ENCODE measurements around the gene RBFOX2.
"Not testable (repeated sequence)": the region's sequence is repeated elsewhere in the genome, so short reads cannot be mapped to it uniquely, and the experiment has no call there.

Gene RBFOX2

GRCh38 chr22:36028646-36029405, at the start of gene RBFOX2:
TSS of gene RBFOX2 (minus strand) at chr22:36028824. CDS start at chr22:36028425, 399 bp downstream.
- peak within 1 kb of the TSS; percentile 65 for H3K4me3 ChIP-seq (replicated peaks; ENCODE audit: low read depth, low read length)
- H3K36me3 ChIP-seq (ENCODE audit: control insufficient read depth, insufficient read depth, low read length), result no peaks in the 10 kb centered on the region
- no peaks in the 10 kb centered on the region for H3K27me3 ChIP-seq (replicated peaks; ENCODE audit: control insufficient read depth, insufficient read depth, low read length)
- DNase-seq (ENCODE audit: extremely low read depth, insufficient read length), result peak; percentile 47
- no peak for TF ChIP-seq CTCF (IDR thresholded peaks at IDR 0.05; ENCODE audit: insufficient read depth, low read length, poor library complexity, severe bottlenecking)

GRCh38 chr22:36077271-36077670, 48.6 kb upstream of the RBFOX2 start:
- TF ChIP-seq CTCF (IDR thresholded peaks at IDR 0.05; ENCODE audit: insufficient read depth, low read length, poor library complexity, severe bottlenecking), result no peak
- no peak for DNase-seq (ENCODE audit: extremely low read depth, insufficient read length)

GRCh38 chr22:36075724-36076123, 47.1 kb upstream of the RBFOX2 start:
- TF ChIP-seq CTCF (IDR thresholded peaks at IDR 0.05; ENCODE audit: insufficient read depth, low read length, poor library complexity, severe bottlenecking), result no peak

More at GRCh38 chr22:36077271-36077670, 48.6 kb upstream of the RBFOX2 start:
- H3K36me3 ChIP-seq (ENCODE audit: control insufficient read depth, insufficient read depth, low read length), result no peaks in the 10 kb centered on the region
- no peak overlapping the region for H3K4me3 ChIP-seq (replicated peaks; ENCODE audit: low read depth, low read length)
- H3K27me3 ChIP-seq (replicated peaks; ENCODE audit: control insufficient read depth, insufficient read depth, low read length), result no peaks in the 10 kb centered on the region; the same call in 1 of the 2 replicates

GRCh38 chr22:36075230-36075629, 46.6 kb upstream of the RBFOX2 start:
- no peak for TF ChIP-seq CTCF (IDR thresholded peaks at IDR 0.05; ENCODE audit: insufficient read depth, low read length, poor library complexity, severe bottlenecking)
- no peak overlapping the region for H3K4me3 ChIP-seq (replicated peaks; ENCODE audit: low read depth, low read length)
- DNase-seq (ENCODE audit: extremely low read depth, insufficient read length), result no peak
- no peaks in the 10 kb centered on the region for H3K36me3 ChIP-seq (ENCODE audit: control insufficient read depth, insufficient read depth, low read length)
- no peaks in the 10 kb centered on the region; the same call in 1 of the 2 replicates for H3K27me3 ChIP-seq (replicated peaks; ENCODE audit: control insufficient read depth, insufficient read depth, low read length)

More at GRCh38 chr22:36075724-36076123, 47.1 kb upstream of the RBFOX2 start:
- H3K27me3 ChIP-seq (replicated peaks; ENCODE audit: control insufficient read depth, insufficient read depth, low read length), result no peaks in the 10 kb centered on the region; the same call in 1 of the 2 replicates
- no peaks in the 10 kb centered on the region for H3K36me3 ChIP-seq (ENCODE audit: control insufficient read depth, insufficient read depth, low read length)
- H3K4me3 ChIP-seq (replicated peaks; ENCODE audit: low read depth, low read length), result no peak overlapping the region
- no peak for DNase-seq (ENCODE audit: extremely low read depth, insufficient read length)

- H3K4me3 ChIP-seq (replicated peaks; ENCODE audit: low read depth, low read length), result no peak overlapping the region
- H3K36me3 ChIP-seq (ENCODE audit: control insufficient read depth, insufficient read depth, low read length), result no peaks in the 10 kb centered on the region
- no peak for TF ChIP-seq CTCF (IDR thresholded peaks at IDR 0.05; ENCODE audit: insufficient read depth, low read length, poor library complexity, severe bottlenecking)
- H3K27me3 ChIP-seq (replicated peaks; ENCODE audit: control insufficient read depth, insufficient read depth, low read length), result no peaks in the 10 kb centered on the region; the same call in 1 of the 2 replicates
- no peak for DNase-seq (ENCODE audit: extremely low read depth, insufficient read length)
Measured at GRCh38 chr22:36073476-36073875, 44.9 kb upstream of the RBFOX2 start.

GRCh38 chr22:36070645-36071044, 42.0 kb upstream of the RBFOX2 start:
- H3K36me3 ChIP-seq (ENCODE audit: control insufficient read depth, insufficient read depth, low read length); H3K4me3 ChIP-seq (replicated peaks; ENCODE audit: low read depth, low read length); H3K27me3 ChIP-seq (replicated peaks; ENCODE audit: control insufficient read depth, insufficient read depth, low read length); DNase-seq (ENCODE audit: extremely low read depth, insufficient read length): not testable (repeated sequence)
